Calu3 (cell line): ENCODE measurements around the gene CLEC16A. TPM values are rescaled to one million over a fixed set of nuclear protein-coding genes. Genes with fewer than 3 reads are reported as not detected.

Source experiments
- BruUV-seq: library from RNA; stranded (reverse); fragments of 400-500 nt; replicated peaks from 2 replicates; lab custom pipeline; 2021; lab: Mats Ljungman, UMichigan
- CTCF ChIA-PET: fragments of 300-600 bp; sonication (Branson Sonifier 250); formaldehyde crosslinking; loops from one replicate; lab custom pipeline; 2022; ENCODE audit warnings: antibody characterized with exemption; lab: Charles Lee
- DNase-seq: peaks from one replicate; pipeline ENCODE4 v3.0.0; 2022
- H3K27ac Mint-ChIP-seq: one replicate; pipeline ENCODE4 v1.8.0; 2022; ENCODE audit warnings: mixed read lengths; ENCODE audit not compliant: unreplicated experiment
- H3K27me3 Mint-ChIP-seq: one replicate; pipeline ENCODE4 v1.8.0; 2022; ENCODE audit warnings: mixed read lengths; ENCODE audit not compliant: unreplicated experiment
- H3K36me3 Mint-ChIP-seq: one replicate; pipeline ENCODE4 v1.8.0; 2022; ENCODE audit warnings: mild to moderate bottlenecking, moderate library complexity, mixed read lengths; ENCODE audit not compliant: insufficient read depth, unreplicated experiment
- H3K4me1 Mint-ChIP-seq: one replicate; pipeline ENCODE4 v1.8.0; 2022; ENCODE audit warnings: mild to moderate bottlenecking, low read depth, mixed read lengths; ENCODE audit not compliant: unreplicated experiment
- H3K4me3 Mint-ChIP-seq: one replicate; pipeline ENCODE4 v1.8.0; 2022; ENCODE audit warnings: mild to moderate bottlenecking, low read depth, moderate library complexity, mixed read lengths; ENCODE audit not compliant: unreplicated experiment
- H3K9me3 Mint-ChIP-seq: one replicate; pipeline ENCODE4 v1.8.0; 2022; ENCODE audit warnings: low read depth, mixed read lengths; ENCODE audit not compliant: unreplicated experiment
- intact Hi-C: fragments of 100-400 bp; cut with micrococcal nuclease; formaldehyde crosslinking; loops from one replicate; pipeline ENCODE4 v1.10.0; 2022; ENCODE audit not compliant: unreplicated experiment
- total RNA-seq: library from RNA; stranded (reverse); gene quantifications from 2 replicates; pipeline ENCODE4 v1.2.3, GENCODE V29; 2022
- TF ChIP-seq, protein P1 (sequence below): fragments of 200-600 bp; IDR thresholded peaks from one replicate; pipeline ENCODE4 v1.8.0; 2022; ENCODE audit warnings: antibody characterized with exemption; ENCODE audit not compliant: unreplicated experiment

The CLEC16A gene
- total RNA-seq, 1 experiment from 2014 or later, result 33.0 TPM

GRCh38 chr16:11143372-11144035, 199.1 kb downstream of the CLEC16A start:
- H3K36me3 Mint-ChIP-seq, result no peaks in the 10 kb centered on the region
- H3K27me3 Mint-ChIP-seq, result no peaks in the 10 kb centered on the region
- CTCF ChIA-PET, result interaction anchor here (1.8 kb wide), 1 partner anchor 10 kb away, joined by 5 read pairs; no protein-coding TSS in a partner anchor
- H3K4me1 Mint-ChIP-seq, result no peaks in the 10 kb centered on the region
- no peaks in the 10 kb centered on the region for H3K9me3 Mint-ChIP-seq
- H3K27ac Mint-ChIP-seq, result no peak overlapping the region
- TF ChIP-seq, protein P1, sequence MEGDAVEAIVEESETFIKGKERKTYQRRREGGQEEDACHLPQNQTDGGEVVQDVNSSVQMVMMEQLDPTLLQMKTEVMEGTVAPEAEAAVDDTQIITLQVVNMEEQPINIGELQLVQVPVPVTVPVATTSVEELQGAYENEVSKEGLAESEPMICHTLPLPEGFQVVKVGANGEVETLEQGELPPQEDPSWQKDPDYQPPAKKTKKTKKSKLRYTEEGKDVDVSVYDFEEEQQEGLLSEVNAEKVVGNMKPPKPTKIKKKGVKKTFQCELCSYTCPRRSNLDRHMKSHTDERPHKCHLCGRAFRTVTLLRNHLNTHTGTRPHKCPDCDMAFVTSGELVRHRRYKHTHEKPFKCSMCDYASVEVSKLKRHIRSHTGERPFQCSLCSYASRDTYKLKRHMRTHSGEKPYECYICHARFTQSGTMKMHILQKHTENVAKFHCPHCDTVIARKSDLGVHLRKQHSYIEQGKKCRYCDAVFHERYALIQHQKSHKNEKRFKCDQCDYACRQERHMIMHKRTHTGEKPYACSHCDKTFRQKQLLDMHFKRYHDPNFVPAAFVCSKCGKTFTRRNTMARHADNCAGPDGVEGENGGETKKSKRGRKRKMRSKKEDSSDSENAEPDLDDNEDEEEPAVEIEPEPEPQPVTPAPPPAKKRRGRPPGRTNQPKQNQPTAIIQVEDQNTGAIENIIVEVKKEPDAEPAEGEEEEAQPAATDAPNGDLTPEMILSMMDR, result no peak
- BruUV-seq, result no TSS peak
- H3K4me3 Mint-ChIP-seq, result no peak overlapping the region
- DNase-seq, result no peak
- intact Hi-C loops, result no loop called here

DNA sequence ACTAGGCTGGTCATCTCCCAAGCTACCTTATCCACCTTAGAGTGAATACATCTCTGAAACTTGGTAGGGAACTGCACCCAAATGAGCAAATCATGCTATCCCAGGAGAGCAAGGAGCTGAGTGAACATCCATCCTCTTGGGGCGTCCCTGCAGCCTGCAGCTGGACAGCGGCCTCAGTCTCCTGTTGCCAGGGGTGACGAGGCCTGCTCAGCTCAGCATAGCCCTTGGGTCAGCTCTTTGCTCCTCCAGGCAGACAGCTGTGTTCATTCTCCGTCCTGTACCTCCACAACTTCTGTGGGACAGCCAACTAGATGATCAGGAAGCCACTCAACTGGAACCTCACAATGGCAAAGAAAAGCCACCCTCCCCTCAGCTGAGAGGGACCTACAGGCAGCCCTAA, 199.8 kb downstream of the CLEC16A start:
- no peak for DNase-seq
- Mint-ChIP-seq H3K4me1 (no peaks in the 10 kb centered on the region), H3K27ac (no peak overlapping the region), H3K4me3 (no peak overlapping the region), H3K27me3 (no peaks in the 10 kb centered on the region), H3K9me3 (no peaks in the 10 kb centered on the region), H3K36me3 (no peaks in the 10 kb centered on the region)
- intact Hi-C loops, result no loop called here
- CTCF ChIA-PET, result interaction anchor here (1.8 kb wide), 1 partner anchor 11 kb away, joined by 5 read pairs; no protein-coding TSS in a partner anchor
- TF ChIP-seq, protein P1, result no peak
- no TSS peak for BruUV-seq

DNA sequence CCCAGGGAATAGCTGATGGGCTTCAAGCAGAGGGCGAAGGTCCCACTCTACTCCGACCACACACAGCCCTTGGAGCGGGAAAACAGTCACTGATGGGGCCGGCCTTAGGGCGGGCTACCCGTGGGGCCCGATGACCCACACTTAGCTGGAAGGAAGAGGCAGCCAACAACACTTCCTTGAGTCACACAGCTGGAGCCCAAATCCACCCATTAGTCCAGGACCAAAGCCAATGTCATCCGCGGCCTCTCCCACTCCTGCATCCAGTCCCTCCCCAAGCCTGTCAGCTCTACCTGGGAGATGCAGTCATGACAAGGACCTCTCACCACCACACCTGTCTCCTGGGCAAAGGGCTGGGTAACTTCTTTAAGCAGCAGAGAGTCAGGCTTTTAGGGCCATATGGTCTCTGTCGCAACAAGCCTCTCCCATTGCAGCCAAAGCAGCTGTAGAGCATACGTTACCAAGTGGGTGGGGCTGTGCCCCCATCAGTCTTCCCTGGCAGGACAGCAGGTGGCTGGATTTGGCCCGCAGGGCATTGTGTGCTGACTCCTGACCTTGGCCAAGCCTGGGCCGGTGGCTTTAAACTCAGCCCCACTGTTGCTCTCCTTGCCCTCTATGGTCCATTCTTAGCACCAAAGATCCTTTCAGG, 200.9 kb downstream of the CLEC16A start:
- H3K27ac Mint-ChIP-seq, result no peak overlapping the region
- TF ChIP-seq, protein P1, result no peak
- H3K9me3 Mint-ChIP-seq, result no peaks in the 10 kb centered on the region
- H3K4me1 Mint-ChIP-seq, result no peaks in the 10 kb centered on the region
- H3K27me3 Mint-ChIP-seq, result no peaks in the 10 kb centered on the region
- no TSS peak for BruUV-seq
- CTCF ChIA-PET, result interaction anchor here (1.8 kb wide), 1 partner anchor 12 kb away, joined by 5 read pairs; no protein-coding TSS in a partner anchor
- no peak for DNase-seq
- intact Hi-C loops, result no loop called here
- H3K36me3 Mint-ChIP-seq, result no peaks in the 10 kb centered on the region
- H3K4me3 Mint-ChIP-seq, result no peak overlapping the region

DNA sequence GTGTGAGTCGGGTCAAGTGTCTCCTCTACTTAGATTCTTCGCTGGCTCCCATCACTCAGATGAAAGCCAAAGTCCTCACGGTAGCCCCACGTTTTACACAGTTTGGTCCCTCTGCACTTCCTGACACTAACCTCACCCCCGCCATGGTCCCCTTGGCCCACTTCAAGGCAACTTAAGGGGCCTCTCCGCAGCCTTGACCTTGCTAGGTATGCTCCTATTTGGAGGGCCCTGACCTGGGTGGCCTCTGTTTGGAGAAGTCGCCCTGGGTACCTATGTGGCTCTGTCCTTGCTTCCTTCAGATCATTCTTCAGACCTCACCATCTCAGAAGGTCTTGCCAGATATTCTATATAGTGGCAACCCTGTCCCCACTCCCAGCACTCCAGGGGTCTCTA, 201.5 kb downstream of the CLEC16A start:
- intact Hi-C loops, result no loop called here
- no peaks in the 10 kb centered on the region for H3K27me3 Mint-ChIP-seq
- CTCF ChIA-PET, result no interaction called here
- no peak for DNase-seq
- BruUV-seq, result no TSS peak
- no peak overlapping the region for H3K4me3 Mint-ChIP-seq
- TF ChIP-seq, protein P1, result no peak
- H3K4me1 Mint-ChIP-seq, result no peaks in the 10 kb centered on the region
- H3K9me3 Mint-ChIP-seq, result no peaks in the 10 kb centered on the region
- no peaks in the 10 kb centered on the region for H3K36me3 Mint-ChIP-seq
- no peak overlapping the region for H3K27ac Mint-ChIP-seq
